GM12878 (cell line): ENCODE measurements around the gene FAM114A1. TPM values are rescaled to one million over a fixed set of nuclear protein-coding genes. Genes with fewer than 3 reads are reported as not detected.

Experiments used
- ATF7 ChIP-seq: fragments of 450-650 bp; IDR thresholded peaks from 2 replicates; pipeline ENCODE4 v1.6.1; 2016; ENCODE audit warnings: low read depth, mild to moderate bottlenecking
- BACH1 ChIP-seq: fragments of 450-650 bp; IDR thresholded peaks from 2 replicates; pipeline ENCODE4 v1.6.1; 2017; ENCODE audit warnings: mild to moderate bottlenecking, borderline replicate concordance
- BMI1 ChIP-seq: fragments of 450-650 bp; IDR thresholded peaks from 2 replicates; pipeline ENCODE4 v1.6.1; 2016; ENCODE audit warnings: mild to moderate bottlenecking, moderate library complexity, borderline replicate concordance
- BRCA1 ChIP-seq: IDR thresholded peaks from 2 replicates; pipeline ENCODE4 v1.6.1; 2011; ENCODE audit warnings: low read depth, low read length, improper control_type of control experiment
- CHD4 ChIP-seq: fragments of 200-600 bp; sonication (generic); IDR thresholded peaks from 2 replicates; pipeline ENCODE4 v1.6.1; 2016; ENCODE audit warnings: mild to moderate bottlenecking
- ESRRA ChIP-seq: IDR thresholded peaks from 2 replicates; pipeline ENCODE4 v1.6.1; 2012; ENCODE audit warnings: mild to moderate bottlenecking, low read length, improper control_type of control experiment
- ETV6 ChIP-seq, 2 experiments: fragments of 450-650 bp in 1 of 2; IDR thresholded peaks in 1 of 2; conservative IDR thresholded peaks in 1 of 2; 2 replicates each; pipeline ENCODE4 v1.6.1; 2014; ENCODE audit warnings: antibody characterized with exemption in 1 of 2, borderline replicate concordance in 1 of 2, low read depth in 1 of 2, mild to moderate bottlenecking in 1 of 2, moderate library complexity in 1 of 2
- EZH2 ChIP-seq: IDR thresholded peaks from 2 replicates; pipeline ENCODE4 v1.6.1; 2012; ENCODE audit warnings: low read depth, mild to moderate bottlenecking, control low read depth, inconsistent platforms, low read length, borderline replicate concordance; ENCODE audit not compliant: control insufficient read depth
- GABPA ChIP-seq: IDR thresholded peaks from 2 replicates; pipeline ENCODE4 v1.6.1; 2014; ENCODE audit warnings: antibody characterized with exemption, low read depth, mild to moderate bottlenecking, inconsistent platforms
- HDAC2 ChIP-seq: fragments of 200-600 bp; sonication (generic); IDR thresholded peaks from 2 replicates; pipeline ENCODE4 v1.6.1; 2017
- HDAC6 ChIP-seq: fragments of 200-600 bp; sonication (generic); IDR thresholded peaks from one replicate; pipeline ENCODE4 v1.8.0; 2017; ENCODE audit warnings: antibody characterized with exemption; ENCODE audit not compliant: unreplicated experiment
- IKZF2 ChIP-seq, 2 experiments: fragments of 450-650 bp; IDR thresholded peaks; 2 replicates each; pipeline ENCODE4 v1.6.1; 2017; ENCODE audit warnings: mild to moderate bottlenecking in 2 of 2, moderate library complexity in 2 of 2
- MYC ChIP-seq: IDR thresholded peaks from 2 replicates; pipeline ENCODE4 v1.6.1; 2011; ENCODE audit warnings: mild to moderate bottlenecking, low read length, moderate library complexity, inconsistent platforms; ENCODE audit not compliant: insufficient read depth, insufficient replicate concordance, insufficient read length, severe bottlenecking
- NFIC ChIP-seq: IDR thresholded peaks from 2 replicates; pipeline ENCODE4 v1.6.1; 2012; ENCODE audit warnings: low read depth, mild to moderate bottlenecking, inconsistent platforms, low read length, moderate library complexity
- NR2C1 ChIP-seq: fragments of 450-650 bp; IDR thresholded peaks from 2 replicates; pipeline ENCODE4 v1.6.1; 2017; ENCODE audit warnings: antibody characterized with exemption, mild to moderate bottlenecking, moderate library complexity
- RBBP5 ChIP-seq: fragments of 200-600 bp; sonication (generic); conservative IDR thresholded peaks from 2 replicates; pipeline ENCODE4 v1.6.1; 2016
- RELA ChIP-seq: fragments of 450-650 bp; IDR thresholded peaks from 2 replicates; pipeline ENCODE4 v1.8.0; 2014; ENCODE audit warnings: borderline replicate concordance; ENCODE audit not compliant: partially characterized antibody
- SIN3A ChIP-seq: IDR thresholded peaks from 2 replicates; pipeline ENCODE4 v1.6.1; 2012; ENCODE audit warnings: low read depth, low read length, improper control_type of control experiment
- SMAD1 ChIP-seq: fragments of 450-650 bp; IDR thresholded peaks from 2 replicates; pipeline ENCODE4 v1.6.1; 2018; ENCODE audit warnings: mild to moderate bottlenecking, low read depth; ENCODE audit not compliant: partially characterized antibody
- SREBF1 ChIP-seq: IDR thresholded peaks from 2 replicates; pipeline ENCODE4 v1.6.1; 2012; ENCODE audit warnings: mild to moderate bottlenecking, low read length
- SREBF2 ChIP-seq: IDR thresholded peaks from 2 replicates; pipeline ENCODE4 v1.6.1; 2012; ENCODE audit warnings: mild to moderate bottlenecking, low read length
- ZNF24 ChIP-seq: fragments of 450-650 bp; IDR thresholded peaks from 2 replicates; pipeline ENCODE4 v1.6.1; 2017; ENCODE audit warnings: antibody characterized with exemption, mild to moderate bottlenecking
- ZNF274 ChIP-seq: IDR thresholded peaks from one replicate; pipeline ENCODE4 v1.8.0; 2011; ENCODE audit not compliant: insufficient read length, insufficient read depth
- ZNF622 ChIP-seq: fragments of 450-650 bp; IDR thresholded peaks from 2 replicates; pipeline ENCODE4 v1.6.1; 2017; ENCODE audit warnings: mild to moderate bottlenecking, inconsistent platforms
- polyA plus RNA-seq, 11 experiments: library from polyadenylated mRNA; depleted of rRNA in 4 of 11; unstranded in 6 of 11; stranded (reverse) in 5 of 11; fragments of >200 nt; fragmentation: Nextera tagmentation in 4 of 11; fragmentation: Illumina TruSeq in 1 of 11; extraction: Ambion mirVana in 4 of 11; extraction: Trizol in 1 of 11; gene quantifications; 1 replicate in 1 of 11; 2 replicates in 10 of 11; pipeline versions ENCODE4 v1.2.1 to v1.2.3, GENCODE V29; 2011 to 2016; ENCODE audit warnings: inconsistent platforms in 2 of 11, missing spikeins in 2 of 11, low read depth in 1 of 11
- total RNA-seq, 4 experiments: library from RNA; depleted of rRNA in 3 of 4; stranded (reverse); fragments of >200 nt in 3 of 4; fragmentation: Illumina TruSeq in 1 of 4; extraction: Trizol in 1 of 4; gene quantifications; 2 replicates each; pipeline versions ENCODE4 v1.2.1 to v1.2.3, GENCODE V29; 2013 to 2021
- TF ChIP-seq, protein P1 (sequence below): fragments of 450-650 bp; formaldehyde crosslinking; IDR thresholded peaks from 2 replicates; pipeline ENCODE4 v1.4.0; 2020; ENCODE audit warnings: mild to moderate bottlenecking, moderate library complexity
- TF ChIP-seq, protein P2 (sequence below): fragments of 450-650 bp; formaldehyde crosslinking; IDR thresholded peaks from 2 replicates; pipeline ENCODE4 v1.5.0; 2022; ENCODE audit warnings: mild to moderate bottlenecking, missing genetic modification characterization

FAM114A1 gene
- total and polyA plus RNA-seq, 10 of the 15 experiments (the other 5 are each of a cell fraction or from before 2014, with no cell fraction given): 1.3 to 6.2 (median 3.9) TPM

- TF ChIP-seq SREBF1 (no peak), BRCA1 (no peak), SREBF2 (no peak), ATF7 (peak; percentile 85), ZNF24 (0 out of 2 replicates have a peak, but pooled peaks have one; percentile 4), EZH2 (no peak), IKZF2 (IDR thresholded peaks at IDR 0.05) (peak; percentile 94 to 96), SMAD1 (peak; percentile 44), RELA (no peak), HDAC6 (no peak), BACH1 (peak; percentile 62; the same call in 1 of the 2 replicates), GABPA (0 out of 2 replicates have a peak, but pooled peaks have one; percentile 45), ESRRA (no peak), NFIC (peak; percentile 96), HDAC2 (no peak), SIN3A (no peak), CHD4 (0 out of 2 replicates have a peak, but pooled peaks have one; percentile 17), BMI1 (peak; percentile 62; the same call in 1 of the 2 replicates), MYC (no peak), ETV6 (conservative IDR thresholded peaks at IDR 0.05 in 1 of 2, IDR thresholded peaks at IDR 0.05 in 1 of 2; ENCODE audit: borderline replicate concordance in 1 of 2, low read depth in 1 of 2) (peak in 1 of 2 experiments; percentile 89; a peak in 2 of 4 replicates), ZNF274 (no peak), ZNF622 (no peak), NR2C1 (no peak), RBBP5 (no peak)
- TF ChIP-seq, protein P1, sequence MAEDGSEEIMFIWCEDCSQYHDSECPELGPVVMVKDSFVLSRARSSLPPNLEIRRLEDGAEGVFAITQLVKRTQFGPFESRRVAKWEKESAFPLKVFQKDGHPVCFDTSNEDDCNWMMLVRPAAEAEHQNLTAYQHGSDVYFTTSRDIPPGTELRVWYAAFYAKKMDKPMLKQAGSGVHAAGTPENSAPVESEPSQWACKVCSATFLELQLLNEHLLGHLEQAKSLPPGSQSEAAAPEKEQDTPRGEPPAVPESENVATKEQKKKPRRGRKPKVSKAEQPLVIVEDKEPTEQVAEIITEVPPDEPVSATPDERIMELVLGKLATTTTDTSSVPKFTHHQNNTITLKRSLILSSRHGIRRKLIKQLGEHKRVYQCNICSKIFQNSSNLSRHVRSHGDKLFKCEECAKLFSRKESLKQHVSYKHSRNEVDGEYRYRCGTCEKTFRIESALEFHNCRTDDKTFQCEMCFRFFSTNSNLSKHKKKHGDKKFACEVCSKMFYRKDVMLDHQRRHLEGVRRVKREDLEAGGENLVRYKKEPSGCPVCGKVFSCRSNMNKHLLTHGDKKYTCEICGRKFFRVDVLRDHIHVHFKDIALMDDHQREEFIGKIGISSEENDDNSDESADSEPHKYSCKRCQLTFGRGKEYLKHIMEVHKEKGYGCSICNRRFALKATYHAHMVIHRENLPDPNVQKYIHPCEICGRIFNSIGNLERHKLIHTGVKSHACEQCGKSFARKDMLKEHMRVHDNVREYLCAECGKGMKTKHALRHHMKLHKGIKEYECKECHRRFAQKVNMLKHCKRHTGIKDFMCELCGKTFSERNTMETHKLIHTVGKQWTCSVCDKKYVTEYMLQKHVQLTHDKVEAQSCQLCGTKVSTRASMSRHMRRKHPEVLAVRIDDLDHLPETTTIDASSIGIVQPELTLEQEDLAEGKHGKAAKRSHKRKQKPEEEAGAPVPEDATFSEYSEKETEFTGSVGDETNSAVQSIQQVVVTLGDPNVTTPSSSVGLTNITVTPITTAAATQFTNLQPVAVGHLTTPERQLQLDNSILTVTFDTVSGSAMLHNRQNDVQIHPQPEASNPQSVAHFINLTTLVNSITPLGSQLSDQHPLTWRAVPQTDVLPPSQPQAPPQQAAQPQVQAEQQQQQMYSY (CRISPR knock-in tag): no peak
- TF ChIP-seq, protein P2, sequence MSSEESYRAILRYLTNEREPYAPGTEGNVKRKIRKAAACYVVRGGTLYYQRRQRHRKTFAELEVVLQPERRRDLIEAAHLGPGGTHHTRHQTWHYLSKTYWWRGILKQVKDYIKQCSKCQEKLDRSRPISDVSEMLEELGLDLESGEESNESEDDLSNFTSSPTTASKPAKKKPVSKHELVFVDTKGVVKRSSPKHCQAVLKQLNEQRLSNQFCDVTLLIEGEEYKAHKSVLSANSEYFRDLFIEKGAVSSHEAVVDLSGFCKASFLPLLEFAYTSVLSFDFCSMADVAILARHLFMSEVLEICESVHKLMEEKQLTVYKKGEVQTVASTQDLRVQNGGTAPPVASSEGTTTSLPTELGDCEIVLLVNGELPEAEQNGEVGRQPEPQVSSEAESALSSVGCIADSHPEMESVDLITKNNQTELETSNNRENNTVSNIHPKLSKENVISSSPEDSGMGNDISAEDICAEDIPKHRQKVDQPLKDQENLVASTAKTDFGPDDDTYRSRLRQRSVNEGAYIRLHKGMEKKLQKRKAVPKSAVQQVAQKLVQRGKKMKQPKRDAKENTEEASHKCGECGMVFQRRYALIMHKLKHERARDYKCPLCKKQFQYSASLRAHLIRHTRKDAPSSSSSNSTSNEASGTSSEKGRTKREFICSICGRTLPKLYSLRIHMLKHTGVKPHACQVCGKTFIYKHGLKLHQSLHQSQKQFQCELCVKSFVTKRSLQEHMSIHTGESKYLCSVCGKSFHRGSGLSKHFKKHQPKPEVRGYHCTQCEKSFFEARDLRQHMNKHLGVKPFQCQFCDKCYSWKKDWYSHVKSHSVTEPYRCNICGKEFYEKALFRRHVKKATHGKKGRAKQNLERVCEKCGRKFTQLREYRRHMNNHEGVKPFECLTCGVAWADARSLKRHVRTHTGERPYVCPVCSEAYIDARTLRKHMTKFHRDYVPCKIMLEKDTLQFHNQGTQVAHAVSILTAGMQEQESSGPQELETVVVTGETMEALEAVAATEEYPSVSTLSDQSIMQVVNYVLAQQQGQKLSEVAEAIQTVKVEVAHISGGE: no peak
Observed at GRCh38 chr4:38857354-38858096, 10.1 kb upstream of the FAM114A1 start (continued).
